Heart left ventricle (tissue), 16 donors: Measurements from ENCODE around the gene CSF1. TPM values are rescaled to one million over a fixed set of nuclear protein-coding genes. Genes with fewer than 3 reads are reported as not detected.

Source experiments
- ATAC-seq, 4 donors: fragments of 200-7000 bp; cut with Tn5 transposase; one replicate each; pipeline ENCODE4 v1.9.1; 2020 to 2022; ENCODE audit warnings: moderate library complexity in 4 of 4, mild to moderate bottlenecking in 3 of 4, moderate number of reproducible peaks in 1 of 4
- DNase-seq, 5 donors: peaks; one replicate each; pipeline ENCODE4 v3.0.0-alpha.2; 2020
- H3K27ac ChIP-seq, 12 donors: fragments of 200-600 bp; sonication (generic) in 4 of 12; one replicate each; pipeline versions ENCODE4 v1.5.0 to v1.8.0; 2016 to 2022; ENCODE audit warnings: mild to moderate bottlenecking in 2 of 12
- H3K27me3 ChIP-seq, 9 donors: fragments of 200-600 bp; sonication (generic) in 2 of 9; one replicate each; pipeline versions ENCODE4 v1.5.1 to v1.8.0; 2016 to 2022; ENCODE audit warnings: mild to moderate bottlenecking in 3 of 9
- H3K36me3 ChIP-seq, 9 donors: fragments of 200-600 bp; sonication (generic) in 2 of 9; one replicate each; pipeline versions ENCODE4 v1.5.0 to v1.8.0; 2018 to 2022; ENCODE audit warnings: mild to moderate bottlenecking in 2 of 9
- H3K4me1 ChIP-seq, 12 donors: fragments of 200-600 bp; sonication (generic) in 4 of 12; one replicate each; pipeline versions ENCODE4 v1.5.0 to v1.8.0; 2016 to 2022; ENCODE audit warnings: mild to moderate bottlenecking in 3 of 12
- H3K4me3 ChIP-seq, 12 donors: fragments of 200-600 bp; sonication (generic) in 4 of 12; one replicate each; pipeline versions ENCODE4 v1.5.0 to v1.8.0; 2017 to 2022; ENCODE audit warnings: mild to moderate bottlenecking in 9 of 12, moderate library complexity in 4 of 12
- H3K9me3 ChIP-seq, 12 donors: fragments of 200-600 bp; sonication (generic) in 4 of 12; one replicate each; pipeline versions ENCODE4 v1.5.0 to v1.8.0; 2016 to 2022; ENCODE audit warnings: mild to moderate bottlenecking in 1 of 12
- CTCF ChIP-seq, 12 donors: fragments of 200-600 bp; sonication (generic) in 4 of 12; IDR thresholded peaks; one replicate each; pipeline versions ENCODE4 v1.5.0 to v1.8.0; 2018 to 2022; ENCODE audit warnings: antibody characterized with exemption in 12 of 12, mild to moderate bottlenecking in 5 of 12
- POLR2A ChIP-seq, 2 donors: fragments of 450-650 bp; IDR thresholded peaks; one replicate each; pipeline ENCODE4 v1.6.1; 2017; ENCODE audit warnings: antibody characterized with exemption in 2 of 2, mild to moderate bottlenecking in 2 of 2, moderate library complexity in 2 of 2
- WGBS, 4 donors: extraction: QIAGEN DNeasy Blood & Tissue Kit in 2 of 4; methylation state at CpG; one replicate each; pipeline versions ENCODE4 v1.1.5 to v1.1.7; 2013 to 2018; 5-methylcytosine and 5-hydroxymethylcytosine counted together
- intact Hi-C, 10 donors: fragments of 100-400 bp; cut with DNase I; formaldehyde crosslinking; loops; one replicate each; pipeline versions ENCODE4 v1.11.1 to v1.14.2; 2022
- polyA plus RNA-seq, 2 donors: library from polyadenylated mRNA; stranded (reverse); fragments of 200-250 nt; gene quantifications; one replicate each; pipeline ENCODE4 v1.2.3, GENCODE V29; 2013
- total RNA-seq, 9 donors: library from RNA; depleted of rRNA in 2 of 9; stranded (reverse); fragments of >200 nt in 2 of 9; fragmentation: NEBNext Ultra II Directional in 3 of 9; extraction: Animal tissue kit (Norgen Biotek cat#: 25700) in 3 of 9; gene quantifications; one replicate each; pipeline versions ENCODE4 v1.1.0 to v1.2.4, GENCODE V29; 2016 to 2023
- donor health status: ischemic (EF 13 %, LVEDD 7.1; RV severe dilation, severe dysfunction).
- donor health status: healthy with polysubstance abuse.
- donor health status: DM: no; HTN: yes; CAD: no.
- donor health status: DM: no; HTN: no; CAD: no.
- donor health status: ischemic (EF 25% LVEDD 6.9; RV normal size, moderate dysfunction).
- donor health status: ischemic (EF 25% LVEDD 5.7; RV mildly dilated, moderate dysfunction).
- donor health status: healthy.
- donor health status: DM: yes; HTN: yes; CAD: no.
- donor health status: ischemic (EF 35%, LVEDD 5.7; RV mildly dilated, moderate dysfunction).
- donor health status: nonischemic (EF 11% LVEDD 7.7; RV severe dilation, severe dysfunction).
- donor health status: DM: yes; HTN: yes; CAD: no.
- donor health status: PGD.
- donor health status: ischemic (EF 29% LVEDD 5.4; RV normal size, mild dysfunction).
- donor health status: nonischemic (EF 23%, LVEDD 6.1; RV moderate dilation, normal function).

The CSF1 gene
- total and polyA plus RNA-seq, 11 donors, result 9.0 to 64.8 (median 13.3) TPM

- TF ChIP-seq POLR2A (IDR thresholded peaks at IDR 0.05) (no peak), CTCF (IDR thresholded peaks at IDR 0.05) (no peak)
- Histone ChIP-seq H3K27ac (peak overlapping the region in 1 of 12 donors; percentile 32), H3K36me3 (peaks cover 0 to 13% (median 11%) of the 10 kb centered on the region in 9 donors), H3K9me3 (peaks cover 0 to 20% (median 10%) of the 10 kb centered on the region in 12 donors), H3K4me1 (peaks cover 0 to 49% (median 28%) of the 10 kb centered on the region in 12 donors), H3K27me3 (no peaks in the 10 kb centered on the region), H3K4me3 (no peak overlapping the region)
- intact Hi-C loops, result no loop called here
- ATAC-seq (no peak), DNase-seq (no peak)
- WGBS, 4 donors, result 58 to 74% (median 67%) methylated on average over 9 to 10 of the region's 10 CpGs
These were observed 23.4 kb downstream of the CSF1 start for GRCh38 chr1:109933856-109934711.

GRCh38 chr1:109935451-109935900 lies 24.8 kb downstream of the CSF1 start:
- ATAC-seq, result no peak
- TF ChIP-seq CTCF (IDR thresholded peaks at IDR 0.05), result no peak
- DNase-seq, result no peak
- H3K27ac ChIP-seq, result no peak overlapping the region
- H3K4me3 ChIP-seq, result no peak overlapping the region
- H3K9me3 ChIP-seq, result peaks cover 0 to 20% (median 10%) of the 10 kb centered on the region in 12 donors
- H3K27me3 ChIP-seq, result no peaks in the 10 kb centered on the region
- H3K36me3 ChIP-seq, result no peaks in the 10 kb centered on the region
- intact Hi-C loops, result no loop called here
- WGBS, 4 donors, result 66 to 81% (median 67%) methylated on average over 4 of the region's 4 CpGs
- peaks cover 0 to 35% (median 15%) of the 10 kb centered on the region in 12 donors for H3K4me1 ChIP-seq

DNA sequence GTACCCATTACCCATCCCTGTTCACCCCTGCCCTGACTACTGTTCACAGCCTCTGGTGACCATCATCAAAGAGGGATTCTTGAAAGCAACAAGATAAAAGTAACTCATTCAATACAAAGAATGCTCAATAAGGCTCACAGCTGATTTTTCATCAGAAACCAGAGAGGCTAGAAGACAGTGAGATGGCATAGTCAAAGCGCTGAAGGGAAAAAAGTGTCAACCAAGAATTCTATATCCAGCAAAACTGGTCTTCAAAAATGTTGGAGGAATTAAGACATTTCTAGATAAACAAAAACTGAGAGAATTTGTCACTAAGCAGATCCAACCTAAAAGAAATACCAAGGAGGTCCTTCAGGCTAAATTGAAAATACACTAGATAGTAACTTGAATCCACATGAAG lies 27.1 kb downstream of the CSF1 start:
- Histone ChIP-seq H3K9me3 (peaks cover 0 to 20% (median 10%) of the 10 kb centered on the region in 12 donors), H3K4me1 (peaks cover 0 to 21% (median 3%) of the 10 kb centered on the region in 12 donors), H3K27me3 (no peaks in the 10 kb centered on the region), H3K36me3 (no peaks in the 10 kb centered on the region), H3K4me3 (no peak overlapping the region), H3K27ac (no peak overlapping the region)
- TF ChIP-seq CTCF (IDR thresholded peaks at IDR 0.05) (no peak), POLR2A (IDR thresholded peaks at IDR 0.05) (no peak)
- ATAC-seq, result no peak
- no peak for DNase-seq
- 97 to 100% (median 100%) methylated on average over 1 of the region's 1 CpG for WGBS, 4 donors
- intact Hi-C loops, result no loop called here

GRCh38 chr1:109938556-109938955 lies 27.9 kb downstream of the CSF1 start:
- DNase-seq, result no peak
- Histone ChIP-seq H3K4me1 (peaks cover 0 to 16% (median 3%) of the 10 kb centered on the region in 12 donors), H3K4me3 (no peak overlapping the region), H3K9me3 (peaks cover 0 to 20% (median 10%) of the 10 kb centered on the region in 12 donors), H3K36me3 (no peaks in the 10 kb centered on the region), H3K27ac (no peak overlapping the region), H3K27me3 (no peaks in the 10 kb centered on the region)
- intact Hi-C loops, result no loop called here
- no peak for ATAC-seq
- TF ChIP-seq POLR2A (IDR thresholded peaks at IDR 0.05), result no peak
- no peak for TF ChIP-seq CTCF (IDR thresholded peaks at IDR 0.05)
- 96 to 100% (median 98%) methylated on average over 2 of the region's 2 CpGs for WGBS, 4 donors
